Ishikawa (cell line): Measurements from ENCODE around the gene RFX6.

Experiments used
- CEBPB ChIP-seq: IDR thresholded peaks from 2 replicates; pipeline ENCODE4 v1.6.1; 2012
- CREB1 ChIP-seq: IDR thresholded peaks from 2 replicates; pipeline ENCODE4 v1.6.1; 2012; ENCODE audit warnings: low read depth
- EGR1 ChIP-seq: IDR thresholded peaks from 2 replicates; pipeline ENCODE4 v1.6.1; 2012
- EP300 ChIP-seq: IDR thresholded peaks from 2 replicates; pipeline ENCODE4 v1.6.1; 2012; ENCODE audit warnings: borderline replicate concordance
- RAD21 ChIP-seq: IDR thresholded peaks from 2 replicates; pipeline ENCODE4 v1.6.1; 2012; ENCODE audit warnings: low read depth
- TAF1 ChIP-seq: IDR thresholded peaks from 2 replicates; pipeline ENCODE4 v1.6.1; 2012; ENCODE audit warnings: low read depth, mild to moderate bottlenecking
- TF ChIP-seq, protein P1 (sequence below): IDR thresholded peaks from 2 replicates; pipeline ENCODE4 v1.6.1; 2012; ENCODE audit warnings: low read depth, mild to moderate bottlenecking
- TF ChIP-seq, protein P2 (sequence below): IDR thresholded peaks from 2 replicates; pipeline ENCODE4 v1.6.1; 2012

- TF ChIP-seq, protein P1, sequence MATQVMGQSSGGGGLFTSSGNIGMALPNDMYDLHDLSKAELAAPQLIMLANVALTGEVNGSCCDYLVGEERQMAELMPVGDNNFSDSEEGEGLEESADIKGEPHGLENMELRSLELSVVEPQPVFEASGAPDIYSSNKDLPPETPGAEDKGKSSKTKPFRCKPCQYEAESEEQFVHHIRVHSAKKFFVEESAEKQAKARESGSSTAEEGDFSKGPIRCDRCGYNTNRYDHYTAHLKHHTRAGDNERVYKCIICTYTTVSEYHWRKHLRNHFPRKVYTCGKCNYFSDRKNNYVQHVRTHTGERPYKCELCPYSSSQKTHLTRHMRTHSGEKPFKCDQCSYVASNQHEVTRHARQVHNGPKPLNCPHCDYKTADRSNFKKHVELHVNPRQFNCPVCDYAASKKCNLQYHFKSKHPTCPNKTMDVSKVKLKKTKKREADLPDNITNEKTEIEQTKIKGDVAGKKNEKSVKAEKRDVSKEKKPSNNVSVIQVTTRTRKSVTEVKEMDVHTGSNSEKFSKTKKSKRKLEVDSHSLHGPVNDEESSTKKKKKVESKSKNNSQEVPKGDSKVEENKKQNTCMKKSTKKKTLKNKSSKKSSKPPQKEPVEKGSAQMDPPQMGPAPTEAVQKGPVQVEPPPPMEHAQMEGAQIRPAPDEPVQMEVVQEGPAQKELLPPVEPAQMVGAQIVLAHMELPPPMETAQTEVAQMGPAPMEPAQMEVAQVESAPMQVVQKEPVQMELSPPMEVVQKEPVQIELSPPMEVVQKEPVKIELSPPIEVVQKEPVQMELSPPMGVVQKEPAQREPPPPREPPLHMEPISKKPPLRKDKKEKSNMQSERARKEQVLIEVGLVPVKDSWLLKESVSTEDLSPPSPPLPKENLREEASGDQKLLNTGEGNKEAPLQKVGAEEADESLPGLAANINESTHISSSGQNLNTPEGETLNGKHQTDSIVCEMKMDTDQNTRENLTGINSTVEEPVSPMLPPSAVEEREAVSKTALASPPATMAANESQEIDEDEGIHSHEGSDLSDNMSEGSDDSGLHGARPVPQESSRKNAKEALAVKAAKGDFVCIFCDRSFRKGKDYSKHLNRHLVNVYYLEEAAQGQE = no peak
- no peak for TF ChIP-seq CREB1
- no peak for TF ChIP-seq EP300
- TF ChIP-seq RAD21 = no peak
- no peak for TF ChIP-seq TAF1
- TF ChIP-seq, protein P2, sequence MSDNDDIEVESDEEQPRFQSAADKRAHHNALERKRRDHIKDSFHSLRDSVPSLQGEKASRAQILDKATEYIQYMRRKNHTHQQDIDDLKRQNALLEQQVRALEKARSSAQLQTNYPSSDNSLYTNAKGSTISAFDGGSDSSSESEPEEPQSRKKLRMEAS = no peak
- TF ChIP-seq CEBPB = no peak
- TF ChIP-seq EGR1 = no peak
These were observed 97.7 kb downstream of the RFX6 start for GRCh38 chr6:116974526-116975316.
